Loucy (cell line): ENCODE data around the gene GPR107.

Experiments used
- CTCF ChIP-seq: fragments of 200-600 bp; sonication (generic); conservative IDR thresholded peaks from 2 replicates; pipeline ENCODE4 v1.5.1; 2014; ENCODE audit warnings: mild to moderate bottlenecking, antibody characterized with exemption, low read length
- EZH2phosphoT487 ChIP-seq: fragments of 200-600 bp; IDR thresholded peaks from 2 replicates; pipeline ENCODE4 v1.6.1; 2018; ENCODE audit warnings: antibody characterized with exemption, mild to moderate bottlenecking, moderate library complexity, borderline replicate concordance

GRCh38 chr9:130160862-130161470 is 107.3 kb downstream of the GPR107 start:
- TF ChIP-seq CTCF (no peak), EZH2phosphoT487 (no peak)
